K562 (cell line): ENCODE results near the gene ATOH1. TPM values are rescaled to one million over a fixed set of nuclear protein-coding genes. Genes with fewer than 3 reads are reported as not detected.

ENCODE experiments used
- ATAC-seq: fragments of 200-7000 bp; cut with Tn5 transposase; 3 replicates; pipeline ENCODE4 v1.9.1; 2020; ENCODE audit warnings: moderate library complexity
- BruUV-seq: library from RNA; stranded (reverse); fragments of 400-500 nt; replicated peaks from 2 replicates; lab custom pipeline; 2021; lab: Mats Ljungman, UMichigan
- CTCF ChIA-PET: fragments of 300-600 bp; formaldehyde crosslinking; extraction: SDS; loops from one replicate; lab custom pipeline; 2021; ENCODE audit warnings: low intra/inter-chr PET ratio; lab: Yijun Ruan, JAX
- POLR2A ChIA-PET: fragments of 300-600, 350-650 bp; sonication (Branson Sonifier 250); formaldehyde crosslinking; extraction: SDS; loops from one replicate; lab custom pipeline; 2021; ENCODE audit warnings: antibody characterized with exemption, inconsistent platforms; lab: Yijun Ruan, JAX
- DNase-seq, 4 experiments: peaks; one replicate each; pipeline versions ENCODE4 v3.0.0 to v3.0.0-alpha.2; 2011 to 2018; ENCODE audit warnings: low spot score in 3 of 4, mixed read lengths in 3 of 4; ENCODE audit errors: extremely low read depth in 1 of 4
- FAIRE-seq: peaks from 2 replicates; lab custom pipeline; 2011; peaks lifted over from hg19 to GRCh38; lab: Jason Lieb, UNC
- H2AFZ ChIP-seq: 2 replicates; pipeline ENCODE4 v1.6.0; 2011; ENCODE audit warnings: low read depth, low read length, control low read depth, inconsistent platforms
- H3K27ac ChIP-seq: fragments of 200-600 bp; 3 replicates; pipeline ENCODE4 v1.8.0; 2011; ENCODE audit warnings: low read depth, mild to moderate bottlenecking, control low read depth, inconsistent platforms, low read length, moderate library complexity, mixed read lengths; ENCODE audit errors: extremely low read depth
- H3K27me3 ChIP-seq, 2 experiments: fragments of 300-600 bp in 1 of 2; 2 replicates in 1 of 2; 3 replicates in 1 of 2; pipeline versions ENCODE4 v1.6.0 to v1.8.0; 2011; ENCODE audit warnings: inconsistent platforms in 2 of 2, low read length in 2 of 2, mild to moderate bottlenecking in 1 of 2, mixed read lengths in 1 of 2, moderate library complexity in 1 of 2; ENCODE audit not compliant: control insufficient read depth in 2 of 2, insufficient read depth in 2 of 2
- H3K36me3 ChIP-seq: fragments of 300-600 bp; 3 replicates; pipeline ENCODE4 v1.8.0; 2011; ENCODE audit warnings: mild to moderate bottlenecking, low read length, inconsistent platforms; ENCODE audit not compliant: control insufficient read depth, insufficient read depth
- H3K4me1 ChIP-seq, 2 experiments: fragments of 200-600 bp in 1 of 2; replicated peaks in 1 of 2; 2 replicates in 1 of 2; 3 replicates in 1 of 2; pipeline versions ENCODE4 v1.5.1 to v1.8.0; 2011; ENCODE audit warnings: inconsistent platforms in 2 of 2, low read length in 2 of 2, mild to moderate bottlenecking in 1 of 2, mixed read lengths in 1 of 2, moderate library complexity in 1 of 2; ENCODE audit not compliant: control insufficient read depth in 2 of 2, insufficient read depth in 2 of 2
- H3K4me2 ChIP-seq: 2 replicates; pipeline ENCODE4 v1.6.1; 2011; ENCODE audit warnings: low read length, control low read depth, inconsistent platforms, mixed read lengths; ENCODE audit not compliant: insufficient read depth
- H3K4me3 ChIP-seq: fragments of 200-600 bp; sonication (generic), shearing (Covaris generic); 2 replicates; pipeline ENCODE4 v1.5.1; 2016; ENCODE audit warnings: control low read depth, inconsistent platforms
- H3K79me2 ChIP-seq: fragments of 200-600 bp; 3 replicates; pipeline ENCODE4 v1.8.0; 2011; ENCODE audit warnings: low read length, inconsistent platforms; ENCODE audit not compliant: control insufficient read depth, insufficient read depth
- H3K9ac ChIP-seq, 2 experiments: 2 replicates each; pipeline versions ENCODE4 v1.6.0 to v1.6.1; 2011; ENCODE audit warnings: low read depth in 2 of 2, low read length in 2 of 2, control low read depth in 1 of 2, inconsistent platforms in 1 of 2, mild to moderate bottlenecking in 1 of 2, mixed read lengths in 1 of 2; ENCODE audit not compliant: insufficient read depth in 1 of 2
- H3K9me1 ChIP-seq: one replicate; pipeline ENCODE4 v1.6.0; 2011; ENCODE audit warnings: inconsistent platforms, mild to moderate bottlenecking, low read length, moderate library complexity; ENCODE audit not compliant: control insufficient read depth, insufficient read depth
- H3K9me3 ChIP-seq: replicated peaks from 2 replicates; pipeline ENCODE4 v1.5.1; 2011; ENCODE audit warnings: low read depth, low read length, inconsistent platforms; ENCODE audit not compliant: control insufficient read depth, insufficient read depth
- H4K20me1 ChIP-seq: replicated peaks from 2 replicates; pipeline ENCODE4 v1.6.1; 2011; ENCODE audit warnings: low read length, inconsistent platforms, mixed read lengths; ENCODE audit not compliant: control insufficient read depth, insufficient read depth
- CREB5 ChIP-seq: fragments of 250-450 bp; sonication (Bioruptor Pico); IDR thresholded peaks from 2 replicates; pipeline ENCODE4 v1.5.0; 2020; ENCODE audit warnings: mild to moderate bottlenecking
- FOS ChIP-seq: IDR thresholded peaks from 3 replicates; pipeline ENCODE4 v1.6.1; 2011; ENCODE audit not compliant: insufficient read length; ENCODE audit errors: extremely low read depth
- ILF3 ChIP-seq: fragments of 450-650 bp; IDR thresholded peaks from 2 replicates; pipeline ENCODE4 v1.6.1; 2018; ENCODE audit warnings: antibody characterized with exemption, mild to moderate bottlenecking, moderate library complexity, borderline replicate concordance
- ZFP91 ChIP-seq: sonication (generic); formaldehyde crosslinking; IDR thresholded peaks from 2 replicates; pipeline ENCODE4 v1.8.0; 2022; ENCODE audit warnings: mild to moderate bottlenecking, missing genetic modification reagents
- ZNF217 ChIP-seq: sonication (generic); formaldehyde crosslinking; IDR thresholded peaks from 2 replicates; pipeline ENCODE4 v1.8.0; 2022; ENCODE audit warnings: mild to moderate bottlenecking, missing genetic modification reagents
- ZNF280A ChIP-seq: fragments of 450-650 bp; IDR thresholded peaks from 2 replicates; pipeline ENCODE4 v1.6.1; 2018; ENCODE audit warnings: mild to moderate bottlenecking, low read depth; ENCODE audit not compliant: partially characterized antibody
- ZNF354B ChIP-seq: fragments of 250-450 bp; sonication (Bioruptor Pico); IDR thresholded peaks from 2 replicates; pipeline ENCODE4 v1.4.0; 2020
- WGBS: fragments of 100-300 bp; shearing (Covaris generic); methylation state at CpG from one replicate; pipeline ENCODE4 v1.1.6; 2016; ENCODE audit warnings: low coverage, mixed read lengths; ENCODE audit not compliant: insufficient coverage; ENCODE audit errors: missing lambda C conversion rate; 5-methylcytosine and 5-hydroxymethylcytosine counted together
- in situ Hi-C: fragments of 300-500 bp; cut with MboI; formaldehyde crosslinking; loops from 4 replicates; pipeline ENCODE4 v1.15.0; 2018; ENCODE audit warnings: inconsistent platforms, mixed read lengths
- intact Hi-C: fragments of 100-400 bp; cut with micrococcal nuclease; formaldehyde crosslinking; loops from 2 replicates; pipeline ENCODE4 v1.14.2; 2022
- polyA plus RNA-seq, 8 experiments: library from polyadenylated mRNA; depleted of rRNA in 4 of 8; stranded (reverse) in 5 of 8; unstranded in 3 of 8; fragments of >200 nt; fragmentation: Nextera tagmentation in 2 of 8; fragmentation: Illumina TruSeq in 1 of 8; extraction: Ambion mirVana in 2 of 8; extraction: Trizol in 1 of 8; gene quantifications; 2 replicates each; pipeline versions ENCODE4 v1.2.1 to v1.2.3, GENCODE V29; 2011 to 2014; ENCODE audit warnings: inconsistent platforms in 1 of 8, missing spikeins in 1 of 8
- total RNA-seq, 7 experiments: library from RNA; depleted of rRNA in 6 of 7; stranded (reverse); fragments of >200 nt in 6 of 7; fragmentation: Illumina TruSeq in 2 of 7; extraction: Trizol in 2 of 7; gene quantifications; 2 replicates each; pipeline versions ENCODE4 v1.2.1 to v1.2.3, GENCODE V29; 2011 to 2021; ENCODE audit warnings: low replicate concordance in 1 of 7
- TF ChIP-seq, protein P1 (sequence below): fragments of 250-450 bp; sonication (Bioruptor Pico); IDR thresholded peaks from 2 replicates; pipeline ENCODE4 v1.5.0; 2022; ENCODE audit warnings: mild to moderate bottlenecking

Gene ATOH1
- total and polyA plus RNA-seq, 9 of the 15 experiments (the other 6 are each of a cell fraction or from before 2014, with no cell fraction given), result not detected

- no peaks in the 10 kb centered on the region for H3K9me3 ChIP-seq
- no peaks in the 10 kb centered on the region for H4K20me1 ChIP-seq
- no peak for FAIRE-seq
- intact Hi-C loops, result no loop called here
- no peaks in the 10 kb centered on the region for H3K4me1 ChIP-seq
- no peaks in the 10 kb centered on the region for H3K79me2 ChIP-seq
- H3K27ac ChIP-seq, result no peak overlapping the region
- DNase-seq, result no peak
- in situ Hi-C loops, result no loop called here
- ATAC-seq, result no peak
- BruUV-seq, result no TSS peak
- H3K36me3 ChIP-seq, result no peaks in the 10 kb centered on the region
- POLR2A ChIA-PET, result no interaction called here
- 0% methylated on average over 6 of the region's 6 CpGs for WGBS
- H3K9me1 ChIP-seq, result no peaks in the 10 kb centered on the region
- H3K27me3 ChIP-seq, result no peaks in the 10 kb centered on the region
- CTCF ChIA-PET, result no interaction called here
- H3K9ac ChIP-seq, result no peak overlapping the region
- no peak overlapping the region for H2AFZ ChIP-seq
- H3K4me2 ChIP-seq, result no peak overlapping the region
- no peak for TF ChIP-seq ZNF354B (CRISPR knock-in tag)
- no peak overlapping the region for H3K4me3 ChIP-seq
These were observed 42.4 kb downstream of the ATOH1 start for GRCh38 chr4:93870876-93871458.

- no TSS peak for BruUV-seq
- Histone ChIP-seq H3K27me3 (no peaks in the 10 kb centered on the region), H3K9ac (no peak overlapping the region), H3K4me2 (no peak overlapping the region), H3K4me1 (no peaks in the 10 kb centered on the region), H4K20me1 (no peaks in the 10 kb centered on the region), H3K9me1 (no peaks in the 10 kb centered on the region), H3K27ac (no peak overlapping the region), H3K36me3 (no peaks in the 10 kb centered on the region), H2AFZ (no peak overlapping the region), H3K9me3 (no peaks in the 10 kb centered on the region), H3K4me3 (no peak overlapping the region), H3K79me2 (no peaks in the 10 kb centered on the region)
- ATAC-seq (no peak), FAIRE-seq (no peak), DNase-seq (no peak)
- WGBS, result 0% methylated on average over 1 of the region's 1 CpG
- ChIA-PET CTCF (no interaction called here), POLR2A (no interaction called here)
- intact Hi-C loops (no loop called here), in situ Hi-C loops (no loop called here)
- TF ChIP-seq ZNF280A, result no peak
- TF ChIP-seq ZNF217 (CRISPR knock-in tag), result no peak
- no peak for TF ChIP-seq ZFP91
- TF ChIP-seq, protein P1, sequence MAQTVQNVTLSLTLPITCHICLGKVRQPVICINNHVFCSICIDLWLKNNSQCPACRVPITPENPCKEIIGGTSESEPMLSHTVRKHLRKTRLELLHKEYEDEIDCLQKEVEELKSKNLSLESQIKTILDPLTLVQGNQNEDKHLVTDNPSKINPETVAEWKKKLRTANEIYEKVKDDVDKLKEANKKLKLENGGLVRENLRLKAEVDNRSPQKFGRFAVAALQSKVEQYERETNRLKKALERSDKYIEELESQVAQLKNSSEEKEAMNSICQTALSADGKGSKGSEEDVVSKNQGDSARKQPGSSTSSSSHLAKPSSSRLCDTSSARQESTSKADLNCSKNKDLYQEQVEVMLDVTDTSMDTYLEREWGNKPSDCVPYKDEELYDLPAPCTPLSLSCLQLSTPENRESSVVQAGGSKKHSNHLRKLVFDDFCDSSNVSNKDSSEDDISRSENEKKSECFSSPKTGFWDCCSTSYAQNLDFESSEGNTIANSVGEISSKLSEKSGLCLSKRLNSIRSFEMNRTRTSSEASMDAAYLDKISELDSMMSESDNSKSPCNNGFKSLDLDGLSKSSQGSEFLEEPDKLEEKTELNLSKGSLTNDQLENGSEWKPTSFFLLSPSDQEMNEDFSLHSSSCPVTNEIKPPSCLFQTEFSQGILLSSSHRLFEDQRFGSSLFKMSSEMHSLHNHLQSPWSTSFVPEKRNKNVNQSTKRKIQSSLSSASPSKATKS (CRISPR knock-in tag), result no peak
- no peak for TF ChIP-seq CREB5 (CRISPR knock-in tag)
- TF ChIP-seq ILF3, result no peak
- no peak for TF ChIP-seq FOS
These were observed 48.2 kb downstream of the ATOH1 start for GRCh38 chr4:93876754-93877153.
